GM19035 (cell line): ENCODE measurements around the gene ABHD8.

Source experiments
- ATAC-seq: cut with Tn5 transposase; IDR thresholded peaks from one replicate; pipeline ENCODE4 v1.9.1; 2021; ENCODE audit not compliant: unreplicated experiment

ABHD8 gene

GRCh38 chr19:17323300-17323963, 20.2 kb upstream of the ABHD8 start:
- ATAC-seq, result no peak

- ATAC-seq, result no peak
Observed at GRCh38 chr19:17322854-17323253, 19.6 kb upstream of the ABHD8 start.

- ATAC-seq, result no peak
Observed at GRCh38 chr19:17321655-17322489, 18.6 kb upstream of the ABHD8 start.

- no peak for ATAC-seq
Observed at GRCh38 chr19:17320435-17320834, 17.2 kb upstream of the ABHD8 start.

GRCh38 chr19:17319473-17320238, 16.4 kb upstream of the ABHD8 start:
- no peak for ATAC-seq

GRCh38 chr19:17318966-17319365, 15.7 kb upstream of the ABHD8 start:
- ATAC-seq, result no peak

GRCh38 chr19:17314007-17314593, 10.9 kb upstream of the ABHD8 start:
- ATAC-seq, result no peak

GRCh38 chr19:17312189-17313113, 9.2 kb upstream of the ABHD8 start:
- no peak for ATAC-seq

- no peak for ATAC-seq
Observed at GRCh38 chr19:17311455-17312188, 8.4 kb upstream of the ABHD8 start.

- ATAC-seq, result no peak
Observed at GRCh38 chr19:17309965-17310461, 6.8 kb upstream of the ABHD8 start.

GRCh38 chr19:17309198-17309964, 6.2 kb upstream of the ABHD8 start, which contains the start of gene DDA1:
TSS of gene DDA1 (plus strand) at chr19:17309563. CDS start at chr19:17309655, 92 bp downstream.
- peak; percentile 59 for ATAC-seq

- ATAC-seq, result no peak
Observed at GRCh38 chr19:17307876-17308377, 4.7 kb upstream of the ABHD8 start.

- ATAC-seq, result no peak
Observed at GRCh38 chr19:17306285-17306714, 3.1 kb upstream of the ABHD8 start.

GRCh38 chr19:17305517-17306284, 2.5 kb upstream of the ABHD8 start, which contains the start of gene MRPL34:
TSS of gene MRPL34 (plus strand) at chr19:17305872. CDS start at chr19:17305893, 21 bp downstream.
- peak; percentile 62 for ATAC-seq

GRCh38 chr19:17305216-17305516, 1.9 kb upstream of the ABHD8 start:
- ATAC-seq, result no peak

- ATAC-seq, result no peak
Observed at GRCh38 chr19:17304386-17305215, 1.4 kb upstream of the ABHD8 start.

GRCh38 chr19:17303940-17304267, 679 bp upstream of the ABHD8 start:
- no peak for ATAC-seq
